MM.1S (cell line): ENCODE data around the gene SLCO1A2.

Source experiments
- EZH2 ChIP-seq: fragments of 300-600 bp; sonication (generic); optimal IDR thresholded peaks from 2 replicates; pipeline ENCODE3; 2017; ENCODE audit warnings: low read depth, mild to moderate bottlenecking, antibody characterized with exemption, low read length, mixed read lengths
- EZH2phosphoT487 ChIP-seq: fragments of 300-600 bp; sonication (generic); IDR thresholded peaks from 2 replicates; pipeline ENCODE4 v1.6.1; 2018; ENCODE audit warnings: antibody characterized with exemption, low read length
- TF ChIP-seq, protein P1 (sequence below): fragments of 300-600 bp; sonication (generic); IDR thresholded peaks from 2 replicates; pipeline ENCODE4 v1.5.1; 2016; ENCODE audit warnings: antibody characterized with exemption, low read length, mixed read lengths

DNA sequence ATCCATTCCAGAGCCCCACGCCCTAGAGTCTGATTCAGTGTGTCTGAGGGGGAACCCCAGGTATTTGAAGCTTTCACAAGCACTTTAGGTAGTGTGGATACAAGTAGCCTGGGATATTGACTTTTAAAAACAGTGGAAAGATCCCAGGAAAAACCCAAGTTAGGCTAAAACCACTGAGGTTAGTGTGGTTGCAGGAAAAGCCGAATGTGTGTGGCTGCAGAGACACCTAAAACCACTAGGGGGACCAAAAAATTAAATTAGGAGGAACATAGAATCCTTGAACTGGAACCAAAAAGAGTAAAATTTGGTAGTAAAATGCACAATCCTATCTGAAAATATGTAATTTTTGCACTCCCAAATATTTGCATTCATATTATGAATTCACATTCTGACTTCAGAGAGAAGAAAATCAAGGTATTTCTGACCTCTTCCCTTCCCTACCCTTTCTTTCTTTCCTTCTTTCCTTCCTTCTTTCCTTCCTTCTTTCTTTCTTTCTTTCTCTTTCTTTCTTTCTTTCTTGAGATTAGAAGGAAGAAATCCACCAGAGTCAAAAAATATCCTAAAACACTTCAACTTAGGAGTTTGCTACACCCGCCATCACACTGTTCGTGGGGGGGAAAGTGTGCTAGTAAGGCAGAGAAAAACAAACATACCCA, 37.8 kb downstream of the SLCO1A2 start:
- TF ChIP-seq, protein P1, sequence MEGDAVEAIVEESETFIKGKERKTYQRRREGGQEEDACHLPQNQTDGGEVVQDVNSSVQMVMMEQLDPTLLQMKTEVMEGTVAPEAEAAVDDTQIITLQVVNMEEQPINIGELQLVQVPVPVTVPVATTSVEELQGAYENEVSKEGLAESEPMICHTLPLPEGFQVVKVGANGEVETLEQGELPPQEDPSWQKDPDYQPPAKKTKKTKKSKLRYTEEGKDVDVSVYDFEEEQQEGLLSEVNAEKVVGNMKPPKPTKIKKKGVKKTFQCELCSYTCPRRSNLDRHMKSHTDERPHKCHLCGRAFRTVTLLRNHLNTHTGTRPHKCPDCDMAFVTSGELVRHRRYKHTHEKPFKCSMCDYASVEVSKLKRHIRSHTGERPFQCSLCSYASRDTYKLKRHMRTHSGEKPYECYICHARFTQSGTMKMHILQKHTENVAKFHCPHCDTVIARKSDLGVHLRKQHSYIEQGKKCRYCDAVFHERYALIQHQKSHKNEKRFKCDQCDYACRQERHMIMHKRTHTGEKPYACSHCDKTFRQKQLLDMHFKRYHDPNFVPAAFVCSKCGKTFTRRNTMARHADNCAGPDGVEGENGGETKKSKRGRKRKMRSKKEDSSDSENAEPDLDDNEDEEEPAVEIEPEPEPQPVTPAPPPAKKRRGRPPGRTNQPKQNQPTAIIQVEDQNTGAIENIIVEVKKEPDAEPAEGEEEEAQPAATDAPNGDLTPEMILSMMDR = peak; percentile 71
- no peak for TF ChIP-seq EZH2
- TF ChIP-seq EZH2phosphoT487 = no peak
